WI38 (cell line): ENCODE measurements around the gene PDLIM4.

Source experiments
- H3K4me3 ChIP-seq: 2 replicates; pipeline ENCODE4 v1.5.1; 2011; ENCODE audit warnings: low read depth, mild to moderate bottlenecking, control low read depth, low read length
- CTCF ChIP-seq: IDR thresholded peaks from 2 replicates; pipeline ENCODE4 v1.5.1; 2012; ENCODE audit warnings: low read depth, mild to moderate bottlenecking, control low read depth, low read length

The PDLIM4 gene

GRCh38 chr5:132310141-132310834 is 52.8 kb downstream of the PDLIM4 start:
- H3K4me3 ChIP-seq = no peak overlapping the region
- TF ChIP-seq CTCF = no peak

GRCh38 chr5:132313366-132313765 is 55.9 kb downstream of the PDLIM4 start:
- no peak for TF ChIP-seq CTCF
- no peak overlapping the region for H3K4me3 ChIP-seq

- no peak for TF ChIP-seq CTCF
Observed at GRCh38 chr5:132313961-132314432, 56.5 kb downstream of the PDLIM4 start.

GRCh38 chr5:132315529-132316067 is 58.1 kb downstream of the PDLIM4 start:
- TF ChIP-seq CTCF = no peak
- no peak overlapping the region for H3K4me3 ChIP-seq

More at GRCh38 chr5:132313961-132314432, 56.5 kb downstream of the PDLIM4 start:
- no peak overlapping the region for H3K4me3 ChIP-seq

GRCh38 chr5:132319975-132320374 is 62.5 kb downstream of the PDLIM4 start:
- TF ChIP-seq CTCF = no peak

GRCh38 chr5:132321109-132321721 is 63.7 kb downstream of the PDLIM4 start:
- H3K4me3 ChIP-seq = no peak overlapping the region
- no peak for TF ChIP-seq CTCF

More at GRCh38 chr5:132319975-132320374, 62.5 kb downstream of the PDLIM4 start:
- H3K4me3 ChIP-seq = no peak overlapping the region

- TF ChIP-seq CTCF = no peak
- H3K4me3 ChIP-seq = no peak overlapping the region
Observed at GRCh38 chr5:132322266-132322665, 64.8 kb downstream of the PDLIM4 start.
